Ishikawa (cell line): ENCODE measurements around the gene PCSK1.

Source experiments
- CEBPB ChIP-seq: IDR thresholded peaks from 2 replicates; pipeline ENCODE4 v1.6.1; 2012
- CREB1 ChIP-seq: IDR thresholded peaks from 2 replicates; pipeline ENCODE4 v1.6.1; 2012; ENCODE audit warnings: low read depth
- EP300 ChIP-seq: IDR thresholded peaks from 2 replicates; pipeline ENCODE4 v1.6.1; 2012; ENCODE audit warnings: borderline replicate concordance
- FOXM1 ChIP-seq: IDR thresholded peaks from 2 replicates; pipeline ENCODE4 v1.6.1; 2012; ENCODE audit warnings: low read depth, borderline replicate concordance
- MAX ChIP-seq: IDR thresholded peaks from 2 replicates; pipeline ENCODE4 v1.6.1; 2012
- RAD21 ChIP-seq: IDR thresholded peaks from 2 replicates; pipeline ENCODE4 v1.6.1; 2012; ENCODE audit warnings: low read depth
- REST ChIP-seq: IDR thresholded peaks from 2 replicates; pipeline ENCODE4 v1.6.1; 2012; ENCODE audit warnings: low read depth, mild to moderate bottlenecking
- TAF1 ChIP-seq: IDR thresholded peaks from 2 replicates; pipeline ENCODE4 v1.6.1; 2012; ENCODE audit warnings: low read depth, mild to moderate bottlenecking
- TCF12 ChIP-seq: IDR thresholded peaks from 2 replicates; pipeline ENCODE4 v1.6.1; 2012; ENCODE audit warnings: low read depth
- TEAD4 ChIP-seq: IDR thresholded peaks from 2 replicates; pipeline ENCODE4 v1.6.1; 2012
- YY1 ChIP-seq: IDR thresholded peaks from 2 replicates; pipeline ENCODE4 v1.6.1; 2012; ENCODE audit warnings: low read depth
- ZBTB7A ChIP-seq: IDR thresholded peaks from 2 replicates; pipeline ENCODE4 v1.6.1; 2012; ENCODE audit warnings: low read depth

DNA sequence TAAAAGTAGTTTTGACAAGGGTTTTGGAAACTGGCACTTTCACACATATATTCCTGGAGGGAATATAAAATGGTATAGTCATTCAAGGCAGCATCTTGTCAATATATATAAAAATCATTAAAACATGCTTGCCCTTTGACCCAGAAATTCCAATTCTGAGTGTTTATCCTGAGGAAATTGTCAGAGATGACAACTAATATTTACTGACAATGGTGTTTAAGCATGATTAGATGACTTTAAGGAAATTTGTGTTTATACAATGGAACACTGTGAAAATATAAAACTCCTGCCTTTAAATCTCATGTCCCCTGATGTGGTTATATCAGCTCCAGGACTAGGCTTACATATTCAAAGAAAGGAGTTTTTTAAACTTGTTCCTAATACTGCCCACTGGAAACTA lies 25.6 kb downstream of the PCSK1 start:
- TF ChIP-seq EP300 (no peak), REST (no peak), ZBTB7A (no peak), CEBPB (no peak), CREB1 (no peak), FOXM1 (no peak), RAD21 (no peak), TEAD4 (no peak), TCF12 (no peak), TAF1 (no peak), MAX (no peak), YY1 (no peak)
